WTC11 (cell line): Measurements from ENCODE around the gene TAMALIN. TPM values are rescaled to one million over a fixed set of nuclear protein-coding genes. Genes with fewer than 3 reads are reported as not detected.
A peak's percentile ranks its signal among the peaks of the same experiment; 100 is the strongest.

ENCODE experiments used
- ATAC-seq: fragments of 200-7000 bp; cut with Tn5 transposase; 2 replicates; pipeline ENCODE4 v1.10.0; 2021; ENCODE audit warnings: mild to moderate bottlenecking, moderate library complexity
- CTCF ChIA-PET: fragments of 300-600 bp; sonication (Branson Sonifier 250); formaldehyde crosslinking; loops from one replicate; lab custom pipeline; 2021; ENCODE audit warnings: antibody characterized with exemption; lab: Charles Lee
- POLR2A ChIA-PET: fragments of 350-600 bp; sonication (Branson Sonifier 250); formaldehyde crosslinking; loops from one replicate; lab custom pipeline; 2021; ENCODE audit warnings: antibody characterized with exemption; lab: Charles Lee
- DNase-seq: peaks from one replicate; pipeline ENCODE4 v3.0.0; 2021; ENCODE audit warnings: low spot score
- H3K27ac Mint-ChIP-seq: 2 replicates; pipeline ENCODE4 v1.8.0; 2021; ENCODE audit warnings: mixed read lengths
- H3K27me3 Mint-ChIP-seq: 2 replicates; pipeline ENCODE4 v1.8.0; 2021; ENCODE audit warnings: low read depth, mild to moderate bottlenecking, moderate library complexity, mixed read lengths
- H3K36me3 Mint-ChIP-seq: 2 replicates; pipeline ENCODE4 v1.8.0; 2021; ENCODE audit warnings: mixed read lengths
- H3K4me1 Mint-ChIP-seq: 2 replicates; pipeline ENCODE4 v1.8.0; 2022; ENCODE audit warnings: mixed read lengths
- H3K4me3 Mint-ChIP-seq: 2 replicates; pipeline ENCODE4 v1.8.0; 2021; ENCODE audit warnings: mild to moderate bottlenecking, moderate library complexity, mixed read lengths
- H3K9me3 Mint-ChIP-seq: 2 replicates; pipeline ENCODE4 v1.8.0; 2021; ENCODE audit warnings: mixed read lengths
- ESRRA ChIP-seq: sonication (generic); formaldehyde crosslinking; IDR thresholded peaks from 2 replicates; pipeline ENCODE4 v1.8.1; 2022; ENCODE audit warnings: mild to moderate bottlenecking, missing genetic modification reagents, borderline replicate concordance
- ETV6 ChIP-seq: sonication (generic); formaldehyde crosslinking; IDR thresholded peaks from 2 replicates; pipeline ENCODE4 v1.8.1; 2022; ENCODE audit warnings: mild to moderate bottlenecking, missing genetic modification reagents
- FOXJ3 ChIP-seq: sonication (generic); formaldehyde crosslinking; IDR thresholded peaks from 2 replicates; pipeline ENCODE4 v1.9.0; 2021; ENCODE audit warnings: missing genetic modification reagents, mild to moderate bottlenecking, borderline replicate concordance
- HMGA2 ChIP-seq: fragments of 250-450 bp; sonication (Bioruptor Pico); IDR thresholded peaks from 2 replicates; pipeline ENCODE4 v1.4.0; 2021; ENCODE audit warnings: mild to moderate bottlenecking, moderate library complexity
- JAZF1 ChIP-seq: fragments of 250-450 bp; sonication (Bioruptor Pico); IDR thresholded peaks from 2 replicates; pipeline ENCODE4 v1.9.0; 2021; ENCODE audit warnings: moderate library complexity, mild to moderate bottlenecking, inconsistent platforms
- MYBL2 ChIP-seq: sonication (generic); formaldehyde crosslinking; IDR thresholded peaks from 2 replicates; pipeline ENCODE4 v1.8.1; 2023; ENCODE audit warnings: mild to moderate bottlenecking, moderate library complexity, missing genetic modification reagents
- NFYB ChIP-seq: sonication (generic); formaldehyde crosslinking; conservative IDR thresholded peaks from 2 replicates; pipeline ENCODE4 v1.8.0; 2022; ENCODE audit warnings: low read depth, missing genetic modification reagents
- NR3C1 ChIP-seq: sonication (generic); formaldehyde crosslinking; conservative IDR thresholded peaks from 2 replicates; pipeline ENCODE4 v1.8.1; 2023; ENCODE audit warnings: low read depth, mild to moderate bottlenecking, missing genetic modification reagents
- TP53 ChIP-seq: sonication (generic); formaldehyde crosslinking; IDR thresholded peaks from 2 replicates; pipeline ENCODE4 v1.8.1; 2023; ENCODE audit warnings: mild to moderate bottlenecking, missing genetic modification reagents
- ZNF138 ChIP-seq: sonication (generic); formaldehyde crosslinking; conservative IDR thresholded peaks from 2 replicates; pipeline ENCODE4 v1.8.1; 2022; ENCODE audit warnings: mild to moderate bottlenecking, moderate library complexity, missing genetic modification reagents
- ZNF396 ChIP-seq: fragments of 250-450 bp; sonication (Bioruptor Pico); IDR thresholded peaks from 2 replicates; pipeline ENCODE4 v1.8.0; 2021; ENCODE audit warnings: mild to moderate bottlenecking, moderate library complexity, borderline replicate concordance
- ZNF671 ChIP-seq: fragments of 250-450 bp; sonication (Bioruptor Pico); IDR thresholded peaks from 2 replicates; pipeline ENCODE4 v1.8.0; 2021; ENCODE audit warnings: mild to moderate bottlenecking
- total RNA-seq: library from RNA; stranded (reverse); gene quantifications from 3 replicates; pipeline ENCODE4 v1.2.3, GENCODE V29; 2021
- TF ChIP-seq, protein P1 (sequence below): fragments of 250-450 bp; sonication (Bioruptor Pico); conservative IDR thresholded peaks from 2 replicates; pipeline ENCODE4 v1.9.0; 2021; ENCODE audit warnings: mild to moderate bottlenecking
- TF ChIP-seq, protein P2 (sequence below): fragments of 250-450 bp; sonication (Bioruptor Pico); IDR thresholded peaks from 2 replicates; pipeline ENCODE4 v2.1.2; 2022; ENCODE audit warnings: mild to moderate bottlenecking, moderate library complexity
- TF ChIP-seq, protein P3 (sequence below): sonication (generic); formaldehyde crosslinking; IDR thresholded peaks from 2 replicates; pipeline ENCODE4 v1.8.0; 2022; ENCODE audit warnings: mild to moderate bottlenecking, missing genetic modification reagents
- TF ChIP-seq, protein P4 (sequence below): fragments of 200-600 bp; IDR thresholded peaks from 2 replicates; pipeline ENCODE4 v1.8.0; 2022; ENCODE audit warnings: antibody characterized with exemption
- TF ChIP-seq, protein P5 (sequence below): fragments of 250-450 bp; sonication (Bioruptor Pico); IDR thresholded peaks from 2 replicates; pipeline ENCODE4 v1.9.0; 2021; ENCODE audit warnings: mild to moderate bottlenecking
- TF ChIP-seq, protein P6 (sequence below): sonication (generic); formaldehyde crosslinking; IDR thresholded peaks from 2 replicates; pipeline ENCODE4 v1.8.1; 2022; ENCODE audit warnings: mild to moderate bottlenecking, moderate library complexity, missing genetic modification reagents
- TF ChIP-seq, protein P7 (sequence below): sonication (generic); formaldehyde crosslinking; IDR thresholded peaks from 2 replicates; pipeline ENCODE4 v1.8.0; 2022; ENCODE audit warnings: missing genetic modification reagents

TAMALIN gene
- total RNA-seq, 1 experiment from 2014 or later, result 6.1 TPM

DNA sequence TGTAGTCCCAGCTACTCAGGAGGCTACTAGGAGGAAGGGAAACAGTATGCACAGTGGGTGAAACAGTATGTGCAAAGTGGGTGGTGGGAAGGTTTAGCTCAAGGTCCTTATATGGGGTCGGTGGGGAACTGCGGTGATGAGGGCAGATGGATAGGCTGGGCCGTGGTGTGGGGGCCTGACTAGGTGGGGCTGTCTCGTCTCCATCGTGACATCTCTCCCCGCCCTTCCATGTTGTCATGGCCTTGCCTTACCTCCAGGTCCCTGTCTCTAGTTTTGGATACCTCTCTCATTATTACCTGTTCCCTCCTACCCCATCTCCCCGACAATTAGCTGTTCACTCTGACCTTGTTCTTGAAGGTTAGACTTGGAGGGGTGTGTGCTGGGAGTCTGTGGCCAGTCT, 40.1 kb downstream of the TAMALIN start:
- no peak overlapping the region for H3K4me3 Mint-ChIP-seq
- CTCF ChIA-PET, result interaction anchor here (1.0 to 6.6 kb wide), 4 partner anchors 21 to 75 kb away, joined by 3 to 57 read pairs (median 6); no protein-coding TSS in a partner anchor
- H3K36me3 Mint-ChIP-seq, result no peaks in the 10 kb centered on the region
- POLR2A ChIA-PET, result interaction anchor here (0.8 kb wide), 1 partner anchor 10 kb away, joined by 4 read pairs; no protein-coding TSS in a partner anchor
- peaks cover 19% of the 10 kb centered on the region for H3K4me1 Mint-ChIP-seq
- no peak overlapping the region for H3K27ac Mint-ChIP-seq
- ATAC-seq (no peak), DNase-seq (no peak)
- TF ChIP-seq MYBL2 (CRISPR knock-in tag) (no peak), ZNF396 (no peak), ZNF138 (CRISPR knock-in tag) (no peak), ESRRA (no peak), NR3C1 (CRISPR knock-in tag) (no peak), HMGA2 (CRISPR knock-in tag) (no peak), FOXJ3 (CRISPR knock-in tag) (no peak), NFYB (no peak), JAZF1 (no peak), ZNF671 (CRISPR knock-in tag) (no peak)
- TF ChIP-seq, protein P1, sequence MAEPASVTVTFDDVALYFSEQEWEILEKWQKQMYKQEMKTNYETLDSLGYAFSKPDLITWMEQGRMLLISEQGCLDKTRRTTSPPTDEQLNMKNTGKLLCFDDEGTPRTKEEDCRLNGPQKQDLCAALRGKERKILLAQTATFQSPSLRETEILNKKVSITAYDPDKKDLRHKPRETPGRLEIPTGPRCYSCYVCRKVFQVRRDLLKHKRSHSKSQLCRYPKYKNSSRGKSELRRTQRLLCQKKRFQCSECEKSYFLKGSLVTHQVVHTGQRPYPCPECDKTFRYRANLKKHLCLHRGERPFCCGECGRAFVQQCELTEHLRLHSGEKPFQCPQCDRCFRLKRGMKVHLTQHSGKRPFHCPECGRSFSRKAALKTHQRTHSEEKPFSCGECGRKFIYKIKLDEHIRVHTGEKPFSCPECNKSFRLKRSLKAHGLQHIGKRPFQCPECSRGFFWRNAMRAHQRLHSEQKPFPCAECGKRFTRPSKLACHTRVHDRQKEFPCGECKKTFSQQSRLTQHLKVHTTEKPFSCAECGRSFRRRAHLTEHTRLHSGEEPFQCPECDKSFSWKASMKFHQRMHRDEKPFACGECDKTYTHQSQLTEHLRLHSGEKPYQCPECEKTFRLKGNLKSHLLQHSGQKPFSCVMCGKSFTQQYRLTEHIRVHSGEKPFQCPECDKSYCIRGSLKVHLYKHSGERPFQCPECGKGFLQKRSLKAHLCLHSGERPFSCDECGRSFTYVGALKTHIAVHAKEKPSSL (CRISPR knock-in tag), result no peak
- TF ChIP-seq, protein P2, sequence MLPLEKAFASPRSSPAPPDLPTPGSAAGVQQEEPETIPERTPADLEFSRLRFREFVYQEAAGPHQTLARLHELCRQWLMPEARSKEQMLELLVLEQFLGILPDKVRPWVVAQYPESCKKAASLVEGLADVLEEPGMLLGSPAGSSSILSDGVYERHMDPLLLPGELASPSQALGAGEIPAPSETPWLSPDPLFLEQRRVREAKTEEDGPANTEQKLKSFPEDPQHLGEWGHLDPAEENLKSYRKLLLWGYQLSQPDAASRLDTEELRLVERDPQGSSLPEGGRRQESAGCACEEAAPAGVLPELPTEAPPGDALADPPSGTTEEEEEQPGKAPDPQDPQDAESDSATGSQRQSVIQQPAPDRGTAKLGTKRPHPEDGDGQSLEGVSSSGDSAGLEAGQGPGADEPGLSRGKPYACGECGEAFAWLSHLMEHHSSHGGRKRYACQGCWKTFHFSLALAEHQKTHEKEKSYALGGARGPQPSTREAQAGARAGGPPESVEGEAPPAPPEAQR (CRISPR knock-in tag), result no peak
- TF ChIP-seq, protein P3, sequence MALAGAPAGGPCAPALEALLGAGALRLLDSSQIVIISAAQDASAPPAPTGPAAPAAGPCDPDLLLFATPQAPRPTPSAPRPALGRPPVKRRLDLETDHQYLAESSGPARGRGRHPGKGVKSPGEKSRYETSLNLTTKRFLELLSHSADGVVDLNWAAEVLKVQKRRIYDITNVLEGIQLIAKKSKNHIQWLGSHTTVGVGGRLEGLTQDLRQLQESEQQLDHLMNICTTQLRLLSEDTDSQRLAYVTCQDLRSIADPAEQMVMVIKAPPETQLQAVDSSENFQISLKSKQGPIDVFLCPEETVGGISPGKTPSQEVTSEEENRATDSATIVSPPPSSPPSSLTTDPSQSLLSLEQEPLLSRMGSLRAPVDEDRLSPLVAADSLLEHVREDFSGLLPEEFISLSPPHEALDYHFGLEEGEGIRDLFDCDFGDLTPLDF, result no peak
- TF ChIP-seq, protein P4, sequence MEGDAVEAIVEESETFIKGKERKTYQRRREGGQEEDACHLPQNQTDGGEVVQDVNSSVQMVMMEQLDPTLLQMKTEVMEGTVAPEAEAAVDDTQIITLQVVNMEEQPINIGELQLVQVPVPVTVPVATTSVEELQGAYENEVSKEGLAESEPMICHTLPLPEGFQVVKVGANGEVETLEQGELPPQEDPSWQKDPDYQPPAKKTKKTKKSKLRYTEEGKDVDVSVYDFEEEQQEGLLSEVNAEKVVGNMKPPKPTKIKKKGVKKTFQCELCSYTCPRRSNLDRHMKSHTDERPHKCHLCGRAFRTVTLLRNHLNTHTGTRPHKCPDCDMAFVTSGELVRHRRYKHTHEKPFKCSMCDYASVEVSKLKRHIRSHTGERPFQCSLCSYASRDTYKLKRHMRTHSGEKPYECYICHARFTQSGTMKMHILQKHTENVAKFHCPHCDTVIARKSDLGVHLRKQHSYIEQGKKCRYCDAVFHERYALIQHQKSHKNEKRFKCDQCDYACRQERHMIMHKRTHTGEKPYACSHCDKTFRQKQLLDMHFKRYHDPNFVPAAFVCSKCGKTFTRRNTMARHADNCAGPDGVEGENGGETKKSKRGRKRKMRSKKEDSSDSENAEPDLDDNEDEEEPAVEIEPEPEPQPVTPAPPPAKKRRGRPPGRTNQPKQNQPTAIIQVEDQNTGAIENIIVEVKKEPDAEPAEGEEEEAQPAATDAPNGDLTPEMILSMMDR, result no peak
- TF ChIP-seq, protein P5, sequence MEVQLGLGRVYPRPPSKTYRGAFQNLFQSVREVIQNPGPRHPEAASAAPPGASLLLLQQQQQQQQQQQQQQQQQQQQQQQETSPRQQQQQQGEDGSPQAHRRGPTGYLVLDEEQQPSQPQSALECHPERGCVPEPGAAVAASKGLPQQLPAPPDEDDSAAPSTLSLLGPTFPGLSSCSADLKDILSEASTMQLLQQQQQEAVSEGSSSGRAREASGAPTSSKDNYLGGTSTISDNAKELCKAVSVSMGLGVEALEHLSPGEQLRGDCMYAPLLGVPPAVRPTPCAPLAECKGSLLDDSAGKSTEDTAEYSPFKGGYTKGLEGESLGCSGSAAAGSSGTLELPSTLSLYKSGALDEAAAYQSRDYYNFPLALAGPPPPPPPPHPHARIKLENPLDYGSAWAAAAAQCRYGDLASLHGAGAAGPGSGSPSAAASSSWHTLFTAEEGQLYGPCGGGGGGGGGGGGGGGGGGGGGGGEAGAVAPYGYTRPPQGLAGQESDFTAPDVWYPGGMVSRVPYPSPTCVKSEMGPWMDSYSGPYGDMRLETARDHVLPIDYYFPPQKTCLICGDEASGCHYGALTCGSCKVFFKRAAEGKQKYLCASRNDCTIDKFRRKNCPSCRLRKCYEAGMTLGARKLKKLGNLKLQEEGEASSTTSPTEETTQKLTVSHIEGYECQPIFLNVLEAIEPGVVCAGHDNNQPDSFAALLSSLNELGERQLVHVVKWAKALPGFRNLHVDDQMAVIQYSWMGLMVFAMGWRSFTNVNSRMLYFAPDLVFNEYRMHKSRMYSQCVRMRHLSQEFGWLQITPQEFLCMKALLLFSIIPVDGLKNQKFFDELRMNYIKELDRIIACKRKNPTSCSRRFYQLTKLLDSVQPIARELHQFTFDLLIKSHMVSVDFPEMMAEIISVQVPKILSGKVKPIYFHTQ, result no peak
- peaks cover 41% of the 10 kb centered on the region for H3K27me3 Mint-ChIP-seq
- H3K9me3 Mint-ChIP-seq, result no peaks in the 10 kb centered on the region

DNA sequence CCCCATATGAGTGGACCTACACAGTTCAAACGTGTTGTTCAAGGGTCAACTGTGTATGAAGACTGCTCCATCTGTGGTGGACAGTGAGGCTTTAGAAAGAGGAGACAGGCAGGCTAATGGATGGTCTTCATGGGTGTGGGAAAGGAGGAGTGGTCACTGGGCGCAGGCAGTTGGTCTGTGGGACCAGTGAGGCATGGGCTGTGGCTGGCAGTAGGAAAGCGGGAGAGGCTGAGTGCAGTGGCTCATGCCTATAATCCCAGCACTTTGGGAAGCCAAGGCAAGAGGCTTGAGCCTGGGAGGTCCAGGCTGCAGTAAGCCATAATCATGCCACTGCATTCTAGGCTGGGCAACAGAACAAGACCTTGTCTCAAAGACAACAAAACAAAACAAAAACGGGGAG, 42.5 kb downstream of the TAMALIN start:
- Mint-ChIP-seq H3K27ac (no peak overlapping the region), H3K4me1 (peaks cover 28% of the 10 kb centered on the region), H3K4me3 (peak overlapping the region; percentile 86), H3K27me3 (peaks cover 50% of the 10 kb centered on the region), H3K9me3 (no peaks in the 10 kb centered on the region), H3K36me3 (no peaks in the 10 kb centered on the region)
- ChIA-PET POLR2A (no interaction called here), CTCF (interaction anchor here (6.6 kb wide), 1 partner anchor 24 kb away, joined by 57 read pairs; no protein-coding TSS in a partner anchor)
- ATAC-seq (no peak), DNase-seq (no peak)
- no peak for TF ChIP-seq ETV6 (CRISPR knock-in tag)
- TF ChIP-seq, protein P5, result no peak
- TF ChIP-seq, protein P6, sequence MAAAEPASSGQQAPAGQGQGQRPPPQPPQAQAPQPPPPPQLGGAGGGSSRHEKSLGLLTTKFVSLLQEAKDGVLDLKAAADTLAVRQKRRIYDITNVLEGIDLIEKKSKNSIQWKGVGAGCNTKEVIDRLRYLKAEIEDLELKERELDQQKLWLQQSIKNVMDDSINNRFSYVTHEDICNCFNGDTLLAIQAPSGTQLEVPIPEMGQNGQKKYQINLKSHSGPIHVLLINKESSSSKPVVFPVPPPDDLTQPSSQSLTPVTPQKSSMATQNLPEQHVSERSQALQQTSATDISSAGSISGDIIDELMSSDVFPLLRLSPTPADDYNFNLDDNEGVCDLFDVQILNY (CRISPR knock-in tag), result no peak
- TF ChIP-seq JAZF1, result no peak
- TF ChIP-seq, protein P7, sequence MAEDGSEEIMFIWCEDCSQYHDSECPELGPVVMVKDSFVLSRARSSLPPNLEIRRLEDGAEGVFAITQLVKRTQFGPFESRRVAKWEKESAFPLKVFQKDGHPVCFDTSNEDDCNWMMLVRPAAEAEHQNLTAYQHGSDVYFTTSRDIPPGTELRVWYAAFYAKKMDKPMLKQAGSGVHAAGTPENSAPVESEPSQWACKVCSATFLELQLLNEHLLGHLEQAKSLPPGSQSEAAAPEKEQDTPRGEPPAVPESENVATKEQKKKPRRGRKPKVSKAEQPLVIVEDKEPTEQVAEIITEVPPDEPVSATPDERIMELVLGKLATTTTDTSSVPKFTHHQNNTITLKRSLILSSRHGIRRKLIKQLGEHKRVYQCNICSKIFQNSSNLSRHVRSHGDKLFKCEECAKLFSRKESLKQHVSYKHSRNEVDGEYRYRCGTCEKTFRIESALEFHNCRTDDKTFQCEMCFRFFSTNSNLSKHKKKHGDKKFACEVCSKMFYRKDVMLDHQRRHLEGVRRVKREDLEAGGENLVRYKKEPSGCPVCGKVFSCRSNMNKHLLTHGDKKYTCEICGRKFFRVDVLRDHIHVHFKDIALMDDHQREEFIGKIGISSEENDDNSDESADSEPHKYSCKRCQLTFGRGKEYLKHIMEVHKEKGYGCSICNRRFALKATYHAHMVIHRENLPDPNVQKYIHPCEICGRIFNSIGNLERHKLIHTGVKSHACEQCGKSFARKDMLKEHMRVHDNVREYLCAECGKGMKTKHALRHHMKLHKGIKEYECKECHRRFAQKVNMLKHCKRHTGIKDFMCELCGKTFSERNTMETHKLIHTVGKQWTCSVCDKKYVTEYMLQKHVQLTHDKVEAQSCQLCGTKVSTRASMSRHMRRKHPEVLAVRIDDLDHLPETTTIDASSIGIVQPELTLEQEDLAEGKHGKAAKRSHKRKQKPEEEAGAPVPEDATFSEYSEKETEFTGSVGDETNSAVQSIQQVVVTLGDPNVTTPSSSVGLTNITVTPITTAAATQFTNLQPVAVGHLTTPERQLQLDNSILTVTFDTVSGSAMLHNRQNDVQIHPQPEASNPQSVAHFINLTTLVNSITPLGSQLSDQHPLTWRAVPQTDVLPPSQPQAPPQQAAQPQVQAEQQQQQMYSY, result no peak
- TF ChIP-seq TP53 (CRISPR knock-in tag), result no peak
